Measurements from ENCODE around the gene EPB41L2. TPM values are rescaled to one million over a fixed set of nuclear protein-coding genes. Genes with fewer than 3 reads are reported as not detected.

Gene EPB41L2
- total and polyA plus RNA-seq, 7 donors = 41.2 to 147 (median 65.7) TPM

DNA sequence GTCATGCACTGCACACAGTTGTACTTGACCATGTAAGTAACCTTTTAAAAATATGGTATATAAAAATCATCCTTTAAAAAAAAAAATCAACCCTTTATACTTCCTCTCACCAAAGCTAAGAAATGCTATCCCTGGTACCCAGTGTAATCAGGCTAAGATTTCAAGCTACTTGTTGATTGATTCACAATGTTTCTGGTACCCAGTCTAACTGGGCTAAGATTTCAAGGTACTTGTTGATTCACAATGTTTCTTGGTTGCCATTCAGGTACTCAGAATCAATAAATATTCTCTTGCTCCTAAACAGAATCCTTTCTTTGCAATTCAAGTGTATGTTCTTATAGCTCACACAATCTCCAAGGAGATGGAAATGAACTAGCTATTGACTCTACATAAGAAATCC, 159.4 kb downstream of the EPB41L2 start:
- no peak for DNase-seq
- Histone ChIP-seq H3K36me3 (no peaks in the 10 kb centered on the region), H3K4me1 (peaks cover 0 to 8% (median 2%) of the 10 kb centered on the region in 4 donors), H3K27me3 (no peaks in the 10 kb centered on the region), H3K4me3 (no peak overlapping the region), H3K27ac (no peak overlapping the region), H3K9me3 (no peaks in the 10 kb centered on the region)
- TF ChIP-seq, protein P1, sequence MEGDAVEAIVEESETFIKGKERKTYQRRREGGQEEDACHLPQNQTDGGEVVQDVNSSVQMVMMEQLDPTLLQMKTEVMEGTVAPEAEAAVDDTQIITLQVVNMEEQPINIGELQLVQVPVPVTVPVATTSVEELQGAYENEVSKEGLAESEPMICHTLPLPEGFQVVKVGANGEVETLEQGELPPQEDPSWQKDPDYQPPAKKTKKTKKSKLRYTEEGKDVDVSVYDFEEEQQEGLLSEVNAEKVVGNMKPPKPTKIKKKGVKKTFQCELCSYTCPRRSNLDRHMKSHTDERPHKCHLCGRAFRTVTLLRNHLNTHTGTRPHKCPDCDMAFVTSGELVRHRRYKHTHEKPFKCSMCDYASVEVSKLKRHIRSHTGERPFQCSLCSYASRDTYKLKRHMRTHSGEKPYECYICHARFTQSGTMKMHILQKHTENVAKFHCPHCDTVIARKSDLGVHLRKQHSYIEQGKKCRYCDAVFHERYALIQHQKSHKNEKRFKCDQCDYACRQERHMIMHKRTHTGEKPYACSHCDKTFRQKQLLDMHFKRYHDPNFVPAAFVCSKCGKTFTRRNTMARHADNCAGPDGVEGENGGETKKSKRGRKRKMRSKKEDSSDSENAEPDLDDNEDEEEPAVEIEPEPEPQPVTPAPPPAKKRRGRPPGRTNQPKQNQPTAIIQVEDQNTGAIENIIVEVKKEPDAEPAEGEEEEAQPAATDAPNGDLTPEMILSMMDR (IDR thresholded peaks at IDR 0.05) = no peak
- TF ChIP-seq POLR2AphosphoS5 (IDR thresholded peaks at IDR 0.05) (no peak), POLR2A (IDR thresholded peaks at IDR 0.05) (no peak), EP300 (IDR thresholded peaks at IDR 0.05) (no peak)
- intact Hi-C loops (cut with DNase I) = no loop called here

GRCh38 chr6:130903007-130903406, 160.0 kb downstream of the EPB41L2 start:
- TF ChIP-seq POLR2AphosphoS5 (IDR thresholded peaks at IDR 0.05) (no peak), EP300 (IDR thresholded peaks at IDR 0.05) (no peak), POLR2A (IDR thresholded peaks at IDR 0.05) (no peak)
- TF ChIP-seq, protein P1 (IDR thresholded peaks at IDR 0.05) = no peak
- Histone ChIP-seq H3K4me1 (peaks cover 0 to 8% (median under 1%) of the 10 kb centered on the region in 4 donors), H3K4me3 (no peak overlapping the region), H3K36me3 (no peaks in the 10 kb centered on the region), H3K9me3 (no peaks in the 10 kb centered on the region), H3K27me3 (no peaks in the 10 kb centered on the region), H3K27ac (no peak overlapping the region)
- WGBS, 2 donors = 96 to 100% methylated on average over 1 of the region's 1 CpG
- intact Hi-C loops (cut with DNase I) = no loop called here
- no peak for DNase-seq

DNA sequence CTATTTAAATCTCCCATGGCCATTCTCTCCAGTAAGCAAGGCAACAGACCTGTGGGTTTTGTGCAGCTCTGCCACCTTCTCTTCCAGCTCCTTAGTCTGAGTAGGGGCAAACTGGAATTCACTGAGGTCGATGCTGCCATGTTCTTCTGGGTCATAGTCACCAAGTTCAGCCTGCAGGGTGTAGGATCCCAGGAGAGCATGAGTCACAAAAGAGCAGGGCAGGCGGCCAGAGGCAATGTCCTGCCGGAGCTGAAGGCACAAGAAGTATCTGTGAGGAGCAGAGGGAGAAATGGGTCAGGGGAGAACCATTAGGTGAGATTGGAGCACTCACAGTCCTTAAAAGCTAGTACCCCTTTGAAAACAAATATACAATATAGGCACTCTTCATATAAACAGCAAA, 162.1 kb downstream of the EPB41L2 start:
- H3K4me1 ChIP-seq = peaks cover 0 to 8% (median 0%) of the 10 kb centered on the region in 4 donors
- no peak for DNase-seq
- H3K9me3 ChIP-seq = no peaks in the 10 kb centered on the region
- intact Hi-C loops (cut with DNase I) = no loop called here
- TF ChIP-seq, protein P1 (IDR thresholded peaks at IDR 0.05) = no peak
- no peak for TF ChIP-seq EP300 (IDR thresholded peaks at IDR 0.05)
- no peak for TF ChIP-seq POLR2AphosphoS5 (IDR thresholded peaks at IDR 0.05)
- no peak for TF ChIP-seq POLR2A (IDR thresholded peaks at IDR 0.05)
- no peaks in the 10 kb centered on the region for H3K27me3 ChIP-seq
- no peak overlapping the region for H3K4me3 ChIP-seq
- H3K27ac ChIP-seq = no peak overlapping the region
- no peaks in the 10 kb centered on the region for H3K36me3 ChIP-seq
- WGBS, 2 donors = 81 to 85% methylated on average over 3 of the region's 3 CpGs

DNA sequence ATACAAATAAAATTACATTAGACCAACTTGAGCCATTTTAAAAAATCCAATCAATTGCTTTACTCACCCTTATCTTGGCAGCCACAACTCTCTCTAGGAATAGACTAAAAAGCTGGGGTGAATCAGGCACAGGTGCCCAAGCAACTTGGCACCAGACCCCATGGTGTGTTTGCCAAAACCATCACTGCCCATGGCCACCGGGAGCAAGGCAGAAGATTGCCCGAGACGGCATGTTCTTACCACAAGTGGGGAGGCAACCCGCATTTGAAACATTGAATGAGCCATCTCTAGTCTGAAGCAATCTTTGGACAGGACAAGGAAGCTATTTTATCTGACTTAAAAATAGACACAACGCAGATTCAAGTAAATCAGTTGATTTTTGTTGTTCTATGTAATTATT, 166.8 kb downstream of the EPB41L2 start:
- H3K4me1 ChIP-seq = peaks cover 0 to 8% (median 0%) of the 10 kb centered on the region in 4 donors
- 96% methylated on average over 5 of the region's 5 CpGs for WGBS, 2 donors
- intact Hi-C loops (cut with DNase I) = no loop called here
- TF ChIP-seq EP300 (IDR thresholded peaks at IDR 0.05) (no peak), POLR2AphosphoS5 (IDR thresholded peaks at IDR 0.05) (no peak), POLR2A (IDR thresholded peaks at IDR 0.05) (no peak)
- TF ChIP-seq, protein P1 (IDR thresholded peaks at IDR 0.05) = no peak
- no peaks in the 10 kb centered on the region for H3K9me3 ChIP-seq
- DNase-seq = no peak
- H3K27ac ChIP-seq = no peak overlapping the region
- peaks cover 0 to 26% (median 0%) of the 10 kb centered on the region in 4 donors for H3K36me3 ChIP-seq
- no peaks in the 10 kb centered on the region for H3K27me3 ChIP-seq
- H3K4me3 ChIP-seq = no peak overlapping the region

DNA sequence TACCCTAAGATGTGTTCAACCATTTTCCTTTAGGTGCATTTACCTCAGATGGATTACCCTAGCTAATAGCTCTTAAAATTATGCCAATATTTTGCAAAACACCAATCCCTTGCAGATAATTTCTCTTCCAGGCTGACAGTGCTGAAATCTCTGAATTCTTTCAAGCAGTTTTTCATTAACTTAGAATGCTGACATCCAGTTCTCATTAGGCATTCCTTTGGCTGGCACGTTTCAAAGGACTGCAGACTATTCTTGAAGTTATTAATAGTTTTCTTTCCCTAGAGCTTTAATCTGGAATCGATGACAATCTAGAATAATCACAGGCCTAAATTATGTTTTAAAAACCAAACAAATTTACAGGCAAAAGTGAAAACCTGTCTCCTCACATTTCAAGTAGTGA, 167.5 kb downstream of the EPB41L2 start:
- DNase-seq = no peak
- intact Hi-C loops (cut with DNase I) = no loop called here
- WGBS, 2 donors = 60 to 84% methylated on average over 2 of the region's 2 CpGs
- Histone ChIP-seq H3K27ac (no peak overlapping the region), H3K4me3 (no peak overlapping the region), H3K9me3 (no peaks in the 10 kb centered on the region), H3K27me3 (no peaks in the 10 kb centered on the region), H3K36me3 (peaks cover 0 to 26% (median 0%) of the 10 kb centered on the region in 4 donors), H3K4me1 (peaks cover 0 to 6% (median 2%) of the 10 kb centered on the region in 4 donors)
- TF ChIP-seq EP300 (IDR thresholded peaks at IDR 0.05) = no peak
- no peak for TF ChIP-seq POLR2AphosphoS5 (IDR thresholded peaks at IDR 0.05)
- no peak for TF ChIP-seq POLR2A (IDR thresholded peaks at IDR 0.05)
- TF ChIP-seq, protein P1 (IDR thresholded peaks at IDR 0.05) = no peak
